Measurements from ENCODE around the gene COL5A1.

DNA sequence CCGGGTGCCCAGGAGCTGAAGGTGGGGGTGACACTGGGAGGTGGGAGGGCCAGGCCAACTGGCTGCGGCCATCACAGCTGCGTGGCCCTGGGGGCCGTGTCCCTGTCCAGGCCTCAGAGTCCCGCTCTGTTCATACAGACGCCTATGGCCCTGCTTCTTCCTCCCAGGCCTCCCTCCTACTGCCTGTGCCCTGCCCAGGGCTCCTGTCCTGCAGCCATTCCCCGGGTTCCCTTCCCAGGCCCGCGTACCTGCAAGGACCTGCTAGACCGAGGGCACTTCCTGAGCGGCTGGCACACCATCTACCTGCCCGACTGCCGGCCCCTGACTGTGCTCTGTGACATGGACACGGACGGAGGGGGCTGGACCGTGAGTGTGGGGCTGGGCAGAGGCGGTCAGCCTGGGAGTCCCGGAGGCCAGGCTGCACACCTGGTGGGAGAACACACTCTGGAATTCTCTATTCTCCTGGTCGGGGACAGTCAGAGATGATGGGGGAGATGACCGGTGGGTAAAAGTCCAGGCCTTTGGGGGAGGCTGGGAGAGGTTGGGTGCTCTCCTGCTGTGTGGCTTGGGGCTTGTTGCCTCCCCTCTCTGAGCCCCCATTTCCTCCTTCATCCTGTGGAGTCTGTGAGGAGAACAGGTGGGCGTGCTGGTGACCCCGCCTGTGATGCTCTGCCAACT lies 243.5 kb downstream of the COL5A1 start:
- TF ChIP-seq, protein P1, sequence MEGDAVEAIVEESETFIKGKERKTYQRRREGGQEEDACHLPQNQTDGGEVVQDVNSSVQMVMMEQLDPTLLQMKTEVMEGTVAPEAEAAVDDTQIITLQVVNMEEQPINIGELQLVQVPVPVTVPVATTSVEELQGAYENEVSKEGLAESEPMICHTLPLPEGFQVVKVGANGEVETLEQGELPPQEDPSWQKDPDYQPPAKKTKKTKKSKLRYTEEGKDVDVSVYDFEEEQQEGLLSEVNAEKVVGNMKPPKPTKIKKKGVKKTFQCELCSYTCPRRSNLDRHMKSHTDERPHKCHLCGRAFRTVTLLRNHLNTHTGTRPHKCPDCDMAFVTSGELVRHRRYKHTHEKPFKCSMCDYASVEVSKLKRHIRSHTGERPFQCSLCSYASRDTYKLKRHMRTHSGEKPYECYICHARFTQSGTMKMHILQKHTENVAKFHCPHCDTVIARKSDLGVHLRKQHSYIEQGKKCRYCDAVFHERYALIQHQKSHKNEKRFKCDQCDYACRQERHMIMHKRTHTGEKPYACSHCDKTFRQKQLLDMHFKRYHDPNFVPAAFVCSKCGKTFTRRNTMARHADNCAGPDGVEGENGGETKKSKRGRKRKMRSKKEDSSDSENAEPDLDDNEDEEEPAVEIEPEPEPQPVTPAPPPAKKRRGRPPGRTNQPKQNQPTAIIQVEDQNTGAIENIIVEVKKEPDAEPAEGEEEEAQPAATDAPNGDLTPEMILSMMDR (IDR thresholded peaks at IDR 0.05) = no peak
- TF ChIP-seq EZH2 (IDR thresholded peaks at IDR 0.05) (no peak), EZH2phosphoT487 (IDR thresholded peaks at IDR 0.05) (no peak)
